HG03039 (cell line): ENCODE measurements around the gene FLT3.
A peak's percentile ranks its signal among the peaks of the same experiment; 100 is the strongest.

Experiments
- ATAC-seq: cut with Tn5 transposase; IDR thresholded peaks from one replicate; pipeline ENCODE4 v1.9.1; 2021; ENCODE audit warnings: mild to moderate bottlenecking, moderate library complexity; ENCODE audit not compliant: unreplicated experiment

FLT3 gene

GRCh38 chr13:27963491-27963890 is 136.9 kb downstream of the FLT3 start:
- ATAC-seq = no peak

- no peak for ATAC-seq
Observed at GRCh38 chr13:27962982-27963381, 137.4 kb downstream of the FLT3 start.

- no peak for ATAC-seq
Observed at GRCh38 chr13:27962128-27962841, 138.1 kb downstream of the FLT3 start.

GRCh38 chr13:27961227-27962085 is 138.9 kb downstream of the FLT3 start:
- ATAC-seq = no peak

GRCh38 chr13:27960362-27961226 is 139.8 kb downstream of the FLT3 start:
- ATAC-seq = no peak

GRCh38 chr13:27959976-27960361 is 140.4 kb downstream of the FLT3 start:
- ATAC-seq = no peak

- no peak for ATAC-seq
Observed at GRCh38 chr13:27956576-27957300, 143.6 kb downstream of the FLT3 start.

- ATAC-seq = no peak
Observed at GRCh38 chr13:27955014-27955591, 145.3 kb downstream of the FLT3 start.

GRCh38 chr13:27954406-27954851 is 145.9 kb downstream of the FLT3 start:
- ATAC-seq = peak; percentile 23

GRCh38 chr13:27953676-27954405 is 146.5 kb downstream of the FLT3 start:
- peak; percentile 76 for ATAC-seq
